Activated T-cell treated with anti-CD3 and anti-CD28 coated beads for 4 hours (primary cell): ENCODE results near the gene ZBTB47.

Experiments used
- DNase-seq: peaks from one replicate; pipeline ENCODE4 v3.0.0-alpha.2; 2020

ZBTB47 gene

GRCh38 chr3:42653560-42654330, at the start of gene ZBTB47:
ZBTB47 (plus strand) TSS chr3:42653697; CDS start chr3:42658356, 4,659 bp downstream.
- DNase-seq: no peak

GRCh38 chr3:42605546-42606173, 47.8 kb upstream of the ZBTB47 start:
- DNase-seq: no peak

DNA sequence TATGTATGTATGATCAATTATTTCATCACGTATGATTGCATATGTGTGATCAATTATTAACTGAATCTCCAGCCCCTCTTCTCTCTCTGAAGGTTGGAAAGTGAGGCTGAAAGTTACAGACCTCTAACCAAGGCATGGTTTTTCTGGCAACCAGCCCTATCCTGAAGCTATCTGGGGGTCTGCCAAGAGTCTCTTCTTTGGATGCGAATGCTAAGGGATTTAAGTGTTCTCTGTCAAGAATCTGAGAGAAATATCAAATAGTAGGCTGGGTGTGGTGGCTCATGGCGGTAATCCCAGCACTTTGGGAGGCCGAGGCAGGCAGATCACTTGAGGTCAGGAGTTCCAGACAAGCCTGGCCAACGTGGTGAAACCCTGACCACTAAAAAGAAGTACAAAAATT, 44.9 kb upstream of the ZBTB47 start:
- no peak for DNase-seq

DNA sequence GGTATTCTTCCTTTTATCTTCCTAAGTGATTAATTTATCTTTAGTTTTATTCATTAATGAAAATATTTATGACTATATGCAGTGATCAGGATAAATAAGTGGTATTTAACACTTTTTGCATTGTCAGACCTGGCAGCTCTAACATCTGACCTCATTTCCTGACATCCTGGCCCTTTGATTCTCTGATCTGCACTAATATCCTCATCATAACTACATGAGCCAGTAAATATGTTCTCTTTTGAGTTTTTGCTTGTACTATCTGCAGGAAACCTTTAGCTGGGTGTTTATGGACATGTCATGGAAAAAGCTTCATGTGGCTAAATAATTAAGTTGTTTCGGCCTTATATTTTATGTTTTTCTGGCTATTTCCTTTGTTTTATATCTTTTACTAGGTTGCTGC, 42.5 kb upstream of the ZBTB47 start:
- DNase-seq: no peak

GRCh38 chr3:42612217-42612616, 41.3 kb upstream of the ZBTB47 start:
- DNase-seq: no peak

DNA sequence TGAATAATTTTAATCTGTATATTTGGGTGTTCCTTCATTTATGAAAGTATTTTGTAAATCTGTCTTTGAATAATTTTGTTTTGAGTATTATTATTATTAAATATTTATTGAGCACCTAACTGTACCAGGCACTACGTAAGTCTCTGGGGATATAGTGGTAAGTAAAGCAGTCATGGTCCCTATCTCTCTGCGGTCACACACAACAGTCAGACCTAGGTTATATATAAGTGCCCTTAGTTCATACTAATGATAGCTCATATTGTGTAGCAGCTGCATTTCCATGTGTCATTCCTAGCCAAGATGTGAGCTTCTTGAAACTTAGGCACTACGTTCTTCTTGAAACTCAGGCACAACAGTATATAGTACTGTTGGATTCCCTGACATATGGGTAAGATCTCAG, 40.6 kb upstream of the ZBTB47 start:
- no peak for DNase-seq

GRCh38 chr3:42613462-42613861, 40.0 kb upstream of the ZBTB47 start:
- DNase-seq: no peak

- DNase-seq: no peak
These were observed 21.9 kb upstream of the ZBTB47 start for GRCh38 chr3:42631620-42632019.

DNA sequence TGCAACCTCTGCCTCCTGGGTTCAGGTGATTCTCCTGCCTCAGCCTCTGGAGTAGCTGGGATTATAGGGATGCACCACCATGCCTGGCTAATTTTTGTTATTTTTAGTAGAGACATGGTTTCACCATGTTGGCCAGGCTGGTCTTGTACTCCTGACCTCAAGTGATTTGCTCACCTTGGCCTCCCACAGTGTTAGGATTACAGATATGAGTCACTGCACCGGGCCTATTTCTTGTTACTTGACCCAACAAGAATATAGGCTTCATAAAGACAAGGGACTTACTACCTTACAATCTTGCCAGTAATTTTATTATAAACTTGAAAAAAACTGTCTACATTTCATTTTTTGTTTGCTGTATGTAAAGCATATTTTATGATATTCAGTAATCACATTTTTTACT, 21.4 kb upstream of the ZBTB47 start:
- no peak for DNase-seq

DNA sequence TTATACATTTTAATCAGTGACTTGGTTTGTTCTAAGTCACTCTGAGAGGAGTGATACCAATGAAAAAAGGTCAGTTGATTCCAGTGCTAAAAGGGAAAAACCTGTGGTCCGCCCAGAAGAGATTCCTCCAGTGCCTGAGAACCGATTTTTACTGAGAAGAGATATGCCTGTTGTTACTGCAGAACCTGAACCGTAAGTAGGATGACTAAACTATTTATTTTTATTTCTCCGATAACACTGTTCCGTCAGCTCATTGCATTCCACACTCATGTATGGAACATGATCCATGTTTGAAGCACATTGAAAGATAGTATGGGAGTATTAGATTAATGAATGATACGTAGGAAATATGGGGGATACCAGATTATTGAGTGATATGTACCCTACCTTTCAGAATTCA, 20.0 kb upstream of the ZBTB47 start:
- no peak for DNase-seq

- DNase-seq: no peak
These were observed 18.4 kb upstream of the ZBTB47 start for GRCh38 chr3:42635111-42635510.

GRCh38 chr3:42637001-42637400, 16.5 kb upstream of the ZBTB47 start:
- no peak for DNase-seq

- no peak for DNase-seq
These were observed 15.1 kb upstream of the ZBTB47 start for GRCh38 chr3:42638339-42638842.

GRCh38 chr3:42639192-42639591, 14.3 kb upstream of the ZBTB47 start:
- DNase-seq: no peak

DNA sequence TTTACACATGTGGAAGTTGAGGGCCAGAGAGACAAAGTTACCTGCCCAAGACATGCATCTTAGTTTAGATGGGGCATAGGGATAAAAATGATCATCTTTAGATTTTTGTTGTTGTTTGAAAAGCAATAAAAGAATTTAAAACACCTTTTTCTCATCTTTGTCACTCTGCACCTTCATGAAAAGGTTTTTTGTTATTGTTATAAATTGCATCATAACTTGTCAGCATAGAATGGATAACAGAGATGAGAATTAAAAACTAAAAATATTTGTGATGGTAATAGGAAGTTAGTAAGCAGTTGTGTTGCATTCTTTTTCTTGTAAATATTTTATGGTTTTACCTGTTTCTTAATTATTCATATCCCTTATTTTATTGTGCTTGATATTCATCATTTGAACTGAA, 13.4 kb upstream of the ZBTB47 start:
- DNase-seq: no peak

GRCh38 chr3:42640771-42641370, 12.6 kb upstream of the ZBTB47 start:
- no peak for DNase-seq

DNA sequence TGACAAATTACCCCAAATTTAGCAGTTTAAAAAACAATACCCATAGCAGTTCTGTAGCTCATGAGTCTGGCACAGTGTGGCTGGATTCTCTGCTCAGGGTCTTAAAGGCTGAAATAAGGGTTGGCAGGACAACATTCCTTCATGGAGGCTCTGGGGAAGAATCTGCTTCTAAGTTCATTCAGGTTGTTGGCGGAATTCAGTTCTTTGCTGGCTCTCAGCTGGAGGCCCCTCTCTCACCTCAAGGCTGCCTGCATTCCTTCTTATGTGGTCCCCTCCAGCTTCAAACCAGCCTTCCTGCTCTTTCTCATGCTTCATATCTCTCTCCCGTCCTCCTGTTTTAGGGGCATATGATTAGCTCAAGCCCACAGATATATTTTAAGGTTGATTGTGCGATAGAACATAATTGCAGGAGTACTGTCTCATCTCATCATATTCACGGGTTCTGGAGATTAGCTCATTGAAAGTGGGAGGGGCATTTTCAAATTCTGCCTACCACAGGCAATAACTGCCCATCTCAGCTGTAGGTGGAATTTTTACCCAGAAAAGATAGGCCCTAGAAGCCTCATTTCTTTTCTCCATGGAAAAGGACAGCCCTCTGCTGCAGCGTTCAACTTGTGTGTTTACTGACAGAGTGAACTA, 5.6 kb upstream of the ZBTB47 start:
- no peak for DNase-seq

DNA sequence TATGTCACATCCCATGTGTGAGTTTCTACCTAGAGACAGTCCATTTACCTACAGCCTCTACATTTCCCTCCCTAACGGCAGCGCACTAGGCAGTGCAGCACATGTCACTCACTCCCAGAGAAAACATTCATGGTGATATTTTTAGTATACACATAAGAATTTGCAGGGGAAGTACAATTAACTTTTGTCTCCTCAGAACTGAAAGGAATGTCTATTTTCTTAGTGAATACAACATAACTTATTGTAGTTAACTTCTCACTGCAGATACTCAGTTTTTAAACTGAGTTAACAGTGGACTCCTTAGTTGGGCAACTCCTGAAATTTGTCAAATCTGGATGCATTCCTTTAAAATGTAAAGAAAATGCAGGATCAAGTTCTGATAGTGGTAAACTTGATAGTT, 4.5 kb upstream of the ZBTB47 start:
- DNase-seq: no peak

DNA sequence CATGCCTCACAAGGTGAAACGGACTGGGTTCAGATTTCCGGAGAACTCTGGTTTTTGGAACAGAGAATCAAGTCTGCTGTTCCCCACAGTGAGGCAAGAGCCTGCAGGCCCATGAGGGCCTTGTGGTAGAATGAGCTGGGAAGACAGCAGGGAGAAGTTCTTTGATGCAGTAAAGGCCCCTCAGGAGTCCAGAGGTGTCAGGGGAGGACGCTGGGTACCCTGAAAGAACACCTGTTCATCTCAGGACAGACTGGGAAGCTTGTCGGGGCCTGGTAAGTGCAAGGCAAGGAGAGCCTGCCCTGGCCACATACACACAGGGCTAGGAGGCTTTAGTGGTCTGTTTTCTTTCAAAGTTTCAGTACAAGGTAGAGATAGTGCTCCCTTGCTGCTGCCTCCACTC, 3.7 kb upstream of the ZBTB47 start:
- no peak for DNase-seq

GRCh38 chr3:42651248-42652091, 2.0 kb upstream of the ZBTB47 start:
- no peak for DNase-seq

DNA sequence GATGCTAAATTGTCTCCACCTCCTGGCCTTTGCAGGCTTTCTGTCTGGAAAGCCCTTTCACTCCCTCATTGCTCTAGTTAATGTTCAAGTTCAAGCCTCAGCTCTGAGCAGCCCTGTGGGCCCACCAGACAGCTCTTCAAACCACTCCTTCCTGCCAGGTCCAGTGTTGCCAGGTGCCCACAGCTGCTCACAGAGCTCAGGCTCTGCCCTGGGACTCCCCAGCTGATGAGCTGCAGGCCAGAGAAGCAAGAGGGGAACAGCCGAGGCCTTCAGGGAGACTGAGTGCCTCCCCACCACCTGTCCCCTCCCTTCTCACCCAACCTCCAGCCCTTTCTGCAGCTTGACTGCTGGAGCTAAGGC, 1.3 kb upstream of the ZBTB47 start:
- DNase-seq: no peak

DNA sequence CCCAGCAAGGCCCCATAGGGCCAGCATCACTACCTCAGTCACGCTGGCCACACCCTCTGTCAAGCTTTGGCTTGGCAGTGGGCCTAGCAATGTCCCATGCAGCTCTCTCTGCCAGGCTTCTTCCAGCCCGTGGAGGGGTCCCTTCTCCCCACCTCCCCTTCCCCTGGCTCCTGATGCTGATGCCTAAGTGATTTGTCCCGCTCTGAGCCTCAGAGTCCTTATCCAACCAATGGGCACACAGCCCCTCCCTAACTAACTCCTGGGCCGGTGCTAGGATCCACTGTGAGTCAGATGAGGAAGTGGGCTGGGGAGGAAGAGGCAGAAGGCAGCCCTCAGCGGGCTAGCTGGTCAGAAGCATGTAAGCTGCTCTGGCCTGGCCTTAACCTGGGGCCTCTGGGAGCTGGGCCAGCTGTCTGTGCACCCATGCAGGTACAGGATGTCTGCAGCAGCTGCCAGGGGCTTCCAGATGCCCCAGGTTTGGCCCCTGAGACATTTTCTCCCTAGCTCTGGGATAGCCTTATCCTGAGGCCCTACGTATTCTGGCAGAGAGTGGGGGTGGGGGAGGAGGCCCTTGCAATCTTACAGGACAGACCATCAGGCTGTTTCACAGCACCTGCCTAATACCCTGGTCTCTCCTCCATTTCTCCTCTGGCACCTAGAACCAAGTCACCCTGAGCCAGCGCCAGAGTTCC, 740 bp upstream of the ZBTB47 start:
- DNase-seq: no peak

- DNase-seq: no peak
These were observed 266 bp upstream of the ZBTB47 start for GRCh38 chr3:42653303-42653559.
